Uterus (tissue), 4 donors: ENCODE results near the gene MTSS2. TPM values are rescaled to one million over a fixed set of nuclear protein-coding genes. Genes with fewer than 3 reads are reported as not detected.

Source experiments
- DNase-seq, 2 donors: peaks; one replicate each; pipeline ENCODE4 v3.0.0-alpha.2; 2019 to 2020
- H3K27ac ChIP-seq, 2 donors: fragments of 200-600 bp; sonication (generic); 1 replicate in 1 of 2; 2 replicates in 1 of 2; pipeline ENCODE4 v1.5.1; 2016 to 2018
- H3K27me3 ChIP-seq, 2 donors: fragments of 200-600 bp; sonication (generic); one replicate each; pipeline ENCODE4 v1.5.1; 2018 to 2019; ENCODE audit warnings: control low read depth in 1 of 2
- H3K36me3 ChIP-seq, 2 donors: fragments of 200-600 bp; sonication (generic); one replicate each; pipeline ENCODE4 v1.5.1; 2019; ENCODE audit warnings: control low read depth in 1 of 2
- H3K4me1 ChIP-seq, 2 donors: fragments of 200-600 bp; sonication (generic); one replicate each; pipeline ENCODE4 v1.5.1; 2018 to 2019; ENCODE audit warnings: control low read depth in 1 of 2
- H3K4me3 ChIP-seq, 2 donors: fragments of 200-600 bp; sonication (generic); 1 replicate in 1 of 2; 2 replicates in 1 of 2; pipeline ENCODE4 v1.5.1; 2018 to 2019; ENCODE audit warnings: mild to moderate bottlenecking in 1 of 2
- H3K9me3 ChIP-seq, 2 donors: fragments of 200-600 bp; sonication (generic); one replicate each; pipeline ENCODE4 v1.5.1; 2019; ENCODE audit warnings: control low read depth in 1 of 2
- POLR2A ChIP-seq, 2 donors: fragments of 450-650 bp; IDR thresholded peaks; one replicate each; pipeline ENCODE4 v1.6.1; 2016; ENCODE audit warnings: antibody characterized with exemption in 2 of 2, mild to moderate bottlenecking in 1 of 2, moderate library complexity in 1 of 2
- intact Hi-C: fragments of 100-400 bp; cut with DNase I; formaldehyde crosslinking; loops from one replicate; pipeline ENCODE4 v1.15.1; 2023; ENCODE audit warnings: low total_unique reads
- total RNA-seq, 4 donors: library from RNA; depleted of rRNA in 3 of 4; stranded (reverse); fragments of >200 nt in 3 of 4; gene quantifications; one replicate each; pipeline versions ENCODE4 v1.1.0 to v1.2.4, GENCODE V29; 2014 to 2023
- TF ChIP-seq, protein P1 (sequence below), 4 experiments: fragments of 200-600 bp in 2 of 4; fragments of 450-650 bp in 2 of 4; sonication (generic) in 2 of 4; IDR thresholded peaks; one replicate each; pipeline ENCODE4 v1.5.1; 2016 to 2019; ENCODE audit warnings: antibody characterized with exemption in 4 of 4, mild to moderate bottlenecking in 2 of 4, moderate library complexity in 1 of 4
- donor health status: DM: yes; HTN: yes; CAD: no.

Gene MTSS2
- total RNA-seq, 4 donors from 2014 or later: 11.2 to 142 (median 18.2) TPM

DNA sequence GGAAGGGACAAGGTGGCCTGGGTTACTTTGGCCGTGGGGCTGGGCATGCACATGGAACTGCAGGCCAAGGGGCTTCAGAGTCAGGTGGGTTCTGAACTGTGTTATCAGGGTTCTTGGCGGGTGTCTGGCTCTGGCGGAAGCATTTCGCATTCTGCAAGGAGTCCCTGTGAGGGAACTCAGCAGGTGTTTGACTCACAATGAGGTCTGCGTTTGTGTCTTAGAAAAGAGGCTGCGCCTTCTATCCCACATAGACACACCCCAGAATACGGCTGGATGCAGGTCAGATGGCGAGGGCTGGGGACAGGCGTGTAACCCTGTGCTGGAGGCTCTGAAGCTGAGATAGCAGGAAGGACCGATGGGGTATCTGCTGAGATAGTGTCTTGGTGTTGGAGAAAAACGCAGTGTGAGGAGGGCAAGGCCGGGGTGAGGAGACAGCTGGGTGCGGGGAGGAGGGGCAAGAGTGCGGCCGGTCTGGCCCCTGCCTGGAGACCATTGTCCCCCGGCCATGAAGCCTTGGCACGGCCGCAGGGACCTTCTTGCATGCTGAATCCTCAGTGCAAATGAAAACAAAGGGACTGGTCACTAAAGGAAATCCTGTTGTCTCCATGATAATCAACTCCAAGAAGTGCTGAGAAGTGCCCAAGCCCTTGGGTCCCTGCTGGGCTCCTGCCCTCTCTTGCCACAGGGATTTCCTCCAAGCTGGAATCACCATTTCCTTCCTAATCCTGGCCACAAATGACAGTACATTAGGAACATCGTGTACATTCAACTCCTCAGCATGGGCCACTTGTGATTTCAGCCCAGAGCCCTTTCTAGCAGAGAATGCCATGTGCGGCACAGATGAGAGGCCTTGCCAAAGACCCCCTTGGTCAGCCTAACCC lies 22.8 kb upstream of the MTSS2 start:
- Histone ChIP-seq H3K4me1 (peaks cover 10 to 15% of the 10 kb centered on the region in 2 donors), H3K9me3 (no peaks in the 10 kb centered on the region), H3K36me3 (no peaks in the 10 kb centered on the region), H3K27ac (peak overlapping the region; percentile 94 to 96), H3K27me3 (no peaks in the 10 kb centered on the region), H3K4me3 (no peak overlapping the region)
- intact Hi-C loops: no loop called here
- no peak for DNase-seq
- TF ChIP-seq POLR2A (IDR thresholded peaks at IDR 0.05): no peak
- TF ChIP-seq, protein P1, sequence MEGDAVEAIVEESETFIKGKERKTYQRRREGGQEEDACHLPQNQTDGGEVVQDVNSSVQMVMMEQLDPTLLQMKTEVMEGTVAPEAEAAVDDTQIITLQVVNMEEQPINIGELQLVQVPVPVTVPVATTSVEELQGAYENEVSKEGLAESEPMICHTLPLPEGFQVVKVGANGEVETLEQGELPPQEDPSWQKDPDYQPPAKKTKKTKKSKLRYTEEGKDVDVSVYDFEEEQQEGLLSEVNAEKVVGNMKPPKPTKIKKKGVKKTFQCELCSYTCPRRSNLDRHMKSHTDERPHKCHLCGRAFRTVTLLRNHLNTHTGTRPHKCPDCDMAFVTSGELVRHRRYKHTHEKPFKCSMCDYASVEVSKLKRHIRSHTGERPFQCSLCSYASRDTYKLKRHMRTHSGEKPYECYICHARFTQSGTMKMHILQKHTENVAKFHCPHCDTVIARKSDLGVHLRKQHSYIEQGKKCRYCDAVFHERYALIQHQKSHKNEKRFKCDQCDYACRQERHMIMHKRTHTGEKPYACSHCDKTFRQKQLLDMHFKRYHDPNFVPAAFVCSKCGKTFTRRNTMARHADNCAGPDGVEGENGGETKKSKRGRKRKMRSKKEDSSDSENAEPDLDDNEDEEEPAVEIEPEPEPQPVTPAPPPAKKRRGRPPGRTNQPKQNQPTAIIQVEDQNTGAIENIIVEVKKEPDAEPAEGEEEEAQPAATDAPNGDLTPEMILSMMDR (IDR thresholded peaks at IDR 0.05): no peak

DNA sequence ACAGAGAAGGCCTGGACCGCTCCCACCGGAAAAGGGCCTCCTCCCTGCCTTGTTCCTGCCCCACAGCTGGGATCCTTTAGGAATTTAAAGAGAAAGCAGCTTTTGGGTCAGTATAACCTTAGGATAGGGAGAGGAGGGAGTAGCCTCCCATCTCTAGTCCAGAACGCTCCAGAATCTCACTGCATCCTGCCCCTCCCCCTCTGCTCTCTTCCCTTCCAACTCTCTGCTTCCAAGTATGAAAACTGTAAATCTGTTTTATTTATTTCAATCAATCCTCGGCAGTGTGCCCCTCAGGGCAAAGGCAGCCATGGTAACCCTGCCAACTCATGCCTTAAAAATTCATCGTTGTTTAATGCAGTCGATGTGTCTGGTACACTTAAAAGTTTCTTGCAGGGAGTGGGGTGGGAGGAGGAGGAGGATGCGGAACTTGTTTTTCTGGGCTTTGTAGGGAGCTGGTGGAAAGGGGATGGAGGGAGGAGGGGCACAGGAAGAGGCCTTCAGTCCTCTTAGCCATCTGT lies 21.2 kb upstream of the MTSS2 start:
- Histone ChIP-seq H3K9me3 (no peaks in the 10 kb centered on the region), H3K36me3 (no peaks in the 10 kb centered on the region), H3K4me1 (peaks cover 20 to 24% of the 10 kb centered on the region in 2 donors), H3K27ac (peak overlapping the region; percentile 94 to 96), H3K4me3 (no peak overlapping the region), H3K27me3 (no peaks in the 10 kb centered on the region)
- intact Hi-C loops: no loop called here
- peak; percentile 83 to 95 for DNase-seq
- TF ChIP-seq, protein P1 (IDR thresholded peaks at IDR 0.05): peak in 1 of 4 experiments; percentile 9
- no peak for TF ChIP-seq POLR2A (IDR thresholded peaks at IDR 0.05)

- Histone ChIP-seq H3K36me3 (no peaks in the 10 kb centered on the region), H3K4me3 (no peak overlapping the region), H3K27ac (peak overlapping the region; percentile 94 to 96), H3K4me1 (peaks cover 20 to 21% of the 10 kb centered on the region in 2 donors), H3K27me3 (no peaks in the 10 kb centered on the region), H3K9me3 (no peaks in the 10 kb centered on the region)
- no peak for TF ChIP-seq POLR2A (IDR thresholded peaks at IDR 0.05)
- TF ChIP-seq, protein P1 (IDR thresholded peaks at IDR 0.05): no peak
- no peak for DNase-seq
- intact Hi-C loops: no loop called here
Observed at GRCh38 chr16:70705056-70705455, 19.2 kb upstream of the MTSS2 start.

DNA sequence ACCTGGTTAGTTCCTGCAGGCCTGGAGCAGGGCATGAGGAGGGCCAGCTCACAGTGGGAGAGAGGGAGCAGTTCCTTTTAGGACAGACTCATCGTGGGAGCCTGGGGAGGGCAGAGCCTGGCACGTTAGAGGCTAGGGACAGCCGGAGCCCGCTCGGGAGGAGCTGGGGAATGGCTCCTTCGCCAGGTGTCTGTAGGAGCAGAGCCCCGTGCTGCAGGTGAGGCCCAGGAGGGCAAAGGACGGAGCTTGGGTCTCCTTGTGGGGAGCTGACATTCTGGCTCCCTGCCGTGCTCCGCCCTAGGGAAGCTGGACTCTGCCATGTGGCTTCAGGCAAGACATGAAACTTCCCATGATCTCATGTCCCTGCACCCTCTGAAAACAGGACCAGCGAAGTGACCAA lies 18.7 kb upstream of the MTSS2 start:
- Histone ChIP-seq H3K36me3 (no peaks in the 10 kb centered on the region), H3K4me1 (peaks cover 20 to 21% of the 10 kb centered on the region in 2 donors), H3K4me3 (no peak overlapping the region), H3K9me3 (no peaks in the 10 kb centered on the region), H3K27me3 (no peaks in the 10 kb centered on the region), H3K27ac (peak overlapping the region; percentile 94 to 96)
- peak in 1 of 2 donors; percentile 27 for DNase-seq
- TF ChIP-seq, protein P1 (IDR thresholded peaks at IDR 0.05): no peak
- no peak for TF ChIP-seq POLR2A (IDR thresholded peaks at IDR 0.05)
- intact Hi-C loops: no loop called here

- peaks cover 20 to 21% of the 10 kb centered on the region in 2 donors for H3K4me1 ChIP-seq
- intact Hi-C loops: no loop called here
- no peak overlapping the region for H3K4me3 ChIP-seq
- H3K36me3 ChIP-seq: no peaks in the 10 kb centered on the region
- no peak for DNase-seq
- H3K27ac ChIP-seq: peak overlapping the region; percentile 94 to 96
- no peaks in the 10 kb centered on the region for H3K27me3 ChIP-seq
- TF ChIP-seq POLR2A (IDR thresholded peaks at IDR 0.05): peak in 1 of 2 donors; percentile 0
- TF ChIP-seq, protein P1 (IDR thresholded peaks at IDR 0.05): no peak
- no peaks in the 10 kb centered on the region for H3K9me3 ChIP-seq
Observed at GRCh38 chr16:70703835-70704381, 18.1 kb upstream of the MTSS2 start.
